HFFc6 (cell line): ENCODE measurements around the gene XYLT2. TPM values are rescaled to one million over a fixed set of nuclear protein-coding genes. Genes with fewer than 3 reads are reported as not detected.

ENCODE experiments used
- DNase-seq: peaks from one replicate; pipeline ENCODE4 v3.0.0-alpha.2; 2018
- H3K27ac Mint-ChIP-seq: 2 replicates; pipeline ENCODE4 v1.8.0; 2020; ENCODE audit warnings: mild to moderate bottlenecking, mixed read lengths
- H3K27me3 Mint-ChIP-seq: 2 replicates; pipeline ENCODE4 v1.8.0; 2021; ENCODE audit warnings: mild to moderate bottlenecking, moderate library complexity, mixed read lengths; ENCODE audit not compliant: insufficient read depth
- H3K36me3 Mint-ChIP-seq: 2 replicates; pipeline ENCODE4 v1.8.0; 2021; ENCODE audit warnings: low read depth, mixed read lengths
- H3K4me1 Mint-ChIP-seq: 2 replicates; pipeline ENCODE4 v1.8.0; 2020; ENCODE audit warnings: low read depth, mixed read lengths
- H3K4me3 Mint-ChIP-seq: 2 replicates; pipeline ENCODE4 v1.8.0; 2020; ENCODE audit warnings: mild to moderate bottlenecking, moderate library complexity, mixed read lengths
- H3K9me3 Mint-ChIP-seq: 2 replicates; pipeline ENCODE4 v1.8.0; 2020; ENCODE audit warnings: mild to moderate bottlenecking, mixed read lengths
- CTCF ChIP-seq: fragments of 200-600 bp; sonication (generic); IDR thresholded peaks from 2 replicates; pipeline ENCODE4 v1.5.0; 2021; ENCODE audit warnings: antibody characterized with exemption, mild to moderate bottlenecking
- total RNA-seq, 6 experiments: library from RNA; stranded (reverse); fragmentation: NEBNext Ultra II Directional; extraction: Animal tissue kit (Norgen Biotek cat#: 25700); gene quantifications; 2 replicates in 1 of 6; 3 replicates in 5 of 6; pipeline ENCODE4 v1.2.3, GENCODE V29; 2021

Gene XYLT2
- total RNA-seq, 6 experiments from 2014 or later: 38.9 to 47.1 (median 43.2) TPM

- Mint-ChIP-seq H3K4me3 (peak overlapping the region; percentile 97), H3K36me3 (no peaks in the 10 kb centered on the region), H3K4me1 (peaks cover 46% of the 10 kb centered on the region), H3K27me3 (peaks cover 2% of the 10 kb centered on the region; the same call in 1 of the 2 replicates), H3K9me3 (no peaks in the 10 kb centered on the region), H3K27ac (peak overlapping the region; percentile 75)
- no peak for TF ChIP-seq CTCF
- no peak for DNase-seq
Measured at GRCh38 chr17:50346313-50347116, 589 bp downstream of the XYLT2 start.

GRCh38 chr17:50347117-50347893 is 1.4 kb downstream of the XYLT2 start:
- Mint-ChIP-seq H3K27me3 (peaks cover 2% of the 10 kb centered on the region), H3K4me1 (peaks cover 53% of the 10 kb centered on the region), H3K36me3 (no peaks in the 10 kb centered on the region), H3K4me3 (peak overlapping the region; percentile 97), H3K27ac (peak overlapping the region; percentile 70), H3K9me3 (no peaks in the 10 kb centered on the region)
- no peak for DNase-seq
- no peak for TF ChIP-seq CTCF

- TF ChIP-seq CTCF: no peak
- H3K36me3 Mint-ChIP-seq: no peaks in the 10 kb centered on the region
- peaks cover 55% of the 10 kb centered on the region for H3K4me1 Mint-ChIP-seq
- H3K27me3 Mint-ChIP-seq: no peaks in the 10 kb centered on the region; the same call in 1 of the 2 replicates
- DNase-seq: no peak
- H3K4me3 Mint-ChIP-seq: peak overlapping the region; percentile 97
- H3K9me3 Mint-ChIP-seq: no peaks in the 10 kb centered on the region
- peak overlapping the region; percentile 70 for H3K27ac Mint-ChIP-seq
Measured at GRCh38 chr17:50347894-50348291, 2.0 kb downstream of the XYLT2 start.

- H3K4me1 Mint-ChIP-seq: peaks cover 55% of the 10 kb centered on the region
- H3K27ac Mint-ChIP-seq: peak overlapping the region; percentile 70
- peak; percentile 51 for DNase-seq
- no peaks in the 10 kb centered on the region for H3K9me3 Mint-ChIP-seq
- H3K36me3 Mint-ChIP-seq: no peaks in the 10 kb centered on the region
- H3K4me3 Mint-ChIP-seq: peak overlapping the region; percentile 97
- no peaks in the 10 kb centered on the region; the same call in 1 of the 2 replicates for H3K27me3 Mint-ChIP-seq
- no peak for TF ChIP-seq CTCF
Measured at GRCh38 chr17:50348522-50349242, 2.8 kb downstream of the XYLT2 start.

GRCh38 chr17:50349243-50349600 is 3.3 kb downstream of the XYLT2 start:
- no peak for TF ChIP-seq CTCF
- DNase-seq: no peak
- Mint-ChIP-seq H3K36me3 (peaks cover 2% of the 10 kb centered on the region; the same call in 1 of the 2 replicates), H3K27ac (peak overlapping the region; percentile 70), H3K27me3 (no peaks in the 10 kb centered on the region; the same call in 1 of the 2 replicates), H3K9me3 (no peaks in the 10 kb centered on the region), H3K4me3 (peak overlapping the region; percentile 59), H3K4me1 (peaks cover 55% of the 10 kb centered on the region)
